ENCODE measurements around the gene PLET1. TPM values are rescaled to one million over a fixed set of nuclear protein-coding genes. Genes with fewer than 3 reads are reported as not detected.

The PLET1 gene
- total RNA-seq, 6 experiments from 2014 or later: not detected

GRCh38 chr11:112297248-112297866 is 36.7 kb upstream of the PLET1 start:
- Mint-ChIP-seq H3K27ac (no peak overlapping the region), H3K4me3 (no peak overlapping the region), H3K4me1 (ENCODE audit: low read depth) (peaks cover 44% of the 10 kb centered on the region), H3K36me3 (ENCODE audit: low read depth) (no peaks in the 10 kb centered on the region; the same call in 1 of the 2 replicates), H3K9me3 (no peaks in the 10 kb centered on the region), H3K27me3 (ENCODE audit: insufficient read depth) (no peaks in the 10 kb centered on the region; the same call in 1 of the 2 replicates)
- no peak for TF ChIP-seq CTCF (IDR thresholded peaks at IDR 0.05)
- no peak for DNase-seq

GRCh38 chr11:112296044-112296443 is 35.4 kb upstream of the PLET1 start:
- H3K4me1 Mint-ChIP-seq (ENCODE audit: low read depth): peaks cover 46% of the 10 kb centered on the region

GRCh38 chr11:112294688-112295340 is 34.2 kb upstream of the PLET1 start:
- DNase-seq: no peak
- Mint-ChIP-seq H3K36me3 (ENCODE audit: low read depth) (no peaks in the 10 kb centered on the region; the same call in 1 of the 2 replicates), H3K27me3 (ENCODE audit: insufficient read depth) (no peaks in the 10 kb centered on the region; the same call in 1 of the 2 replicates), H3K4me3 (no peak overlapping the region), H3K27ac (no peak overlapping the region), H3K4me1 (ENCODE audit: low read depth) (peaks cover 54% of the 10 kb centered on the region), H3K9me3 (no peaks in the 10 kb centered on the region)
- no peak for TF ChIP-seq CTCF (IDR thresholded peaks at IDR 0.05)

More at GRCh38 chr11:112296044-112296443, 35.4 kb upstream of the PLET1 start:
- no peak for DNase-seq
- no peaks in the 10 kb centered on the region; the same call in 1 of the 2 replicates for H3K27me3 Mint-ChIP-seq (ENCODE audit: insufficient read depth)
- no peak overlapping the region for H3K27ac Mint-ChIP-seq
- H3K36me3 Mint-ChIP-seq (ENCODE audit: low read depth): no peaks in the 10 kb centered on the region; the same call in 1 of the 2 replicates
- H3K9me3 Mint-ChIP-seq: no peaks in the 10 kb centered on the region
- no peak for TF ChIP-seq CTCF (IDR thresholded peaks at IDR 0.05)
- no peak overlapping the region for H3K4me3 Mint-ChIP-seq

- Mint-ChIP-seq H3K4me1 (ENCODE audit: low read depth) (peaks cover 62% of the 10 kb centered on the region), H3K9me3 (no peaks in the 10 kb centered on the region)
Measured at GRCh38 chr11:112293614-112294013, 33.0 kb upstream of the PLET1 start.

More at GRCh38 chr11:112293614-112294013, 33.0 kb upstream of the PLET1 start:
- TF ChIP-seq CTCF (IDR thresholded peaks at IDR 0.05): no peak
- peak overlapping the region; percentile 97 for H3K27ac Mint-ChIP-seq
- no peaks in the 10 kb centered on the region; the same call in 1 of the 2 replicates for H3K36me3 Mint-ChIP-seq (ENCODE audit: low read depth)
- no peaks in the 10 kb centered on the region; the same call in 1 of the 2 replicates for H3K27me3 Mint-ChIP-seq (ENCODE audit: insufficient read depth)
- no peak for DNase-seq
- peak overlapping the region; percentile 86 for H3K4me3 Mint-ChIP-seq
